Right ventricle myocardium inferior (tissue), 1 donor: ENCODE measurements around the gene CABP4. TPM values are rescaled to one million over a fixed set of nuclear protein-coding genes. Genes with fewer than 3 reads are reported as not detected.
A peak's percentile ranks its signal among the peaks of the same experiment; 100 is the strongest.

ENCODE experiments used
- ATAC-seq: fragments of 200-7000 bp; cut with Tn5 transposase; one replicate; pipeline ENCODE4 v1.9.1; 2020; ENCODE audit warnings: mild to moderate bottlenecking, moderate library complexity
- DNase-seq: peaks from one replicate; pipeline ENCODE4 v3.0.0; 2021; ENCODE audit errors: missing footprints
- intact Hi-C: fragments of 100-400 bp; cut with DNase I; formaldehyde crosslinking; loops from one replicate; pipeline ENCODE4 v1.11.0; 2022
- total RNA-seq: library from RNA; stranded (reverse); fragmentation: NEBNext Ultra II Directional; extraction: Animal tissue kit (Norgen Biotek cat#: 25700); gene quantifications from one replicate; pipeline ENCODE4 v1.2.1, GENCODE V29; 2021
- donor health status: DM: no; HTN: yes; CAD: no; lungs with severe emphysema.

CABP4 gene
- total RNA-seq, 1 donor from 2014 or later = 1.1 TPM

- DNase-seq = no peak
- ATAC-seq = no peak
- intact Hi-C loops = no loop called here
Measured at GRCh38 chr11:67433536-67434394, 21.4 kb upstream of the CABP4 start.

GRCh38 chr11:67434395-67434881, 20.7 kb upstream of the CABP4 start:
- ATAC-seq (no peak), DNase-seq (no peak)
- intact Hi-C loops = no loop called here

GRCh38 chr11:67435031-67435726, 20.0 kb upstream of the CABP4 start:
- no peak for DNase-seq
- intact Hi-C loops = no loop called here
- no peak for ATAC-seq

- DNase-seq (no peak), ATAC-seq (no peak)
- intact Hi-C loops = no loop called here
Measured at GRCh38 chr11:67435727-67436458, 19.3 kb upstream of the CABP4 start.

GRCh38 chr11:67436459-67437081, 18.6 kb upstream of the CABP4 start:
- DNase-seq = no peak

GRCh38 chr11:67437082-67437808, 17.9 kb upstream of the CABP4 start, which contains the start of gene PTPRCAP:
Gene PTPRCAP (minus strand): TSS chr11:67437682. CDS start chr11:67437619, 63 bp downstream.
- intact Hi-C loops = no loop called here
- DNase-seq = no peak
- ATAC-seq = no peak

More at GRCh38 chr11:67436459-67437081, 18.6 kb upstream of the CABP4 start:
- intact Hi-C loops = no loop called here
- no peak for ATAC-seq

GRCh38 chr11:67437809-67438157, 17.4 kb upstream of the CABP4 start:
- ATAC-seq (no peak), DNase-seq (no peak)
- intact Hi-C loops = no loop called here

GRCh38 chr11:67438158-67438902, 16.8 kb upstream of the CABP4 start:
- intact Hi-C loops = no loop called here
- DNase-seq (no peak), ATAC-seq (no peak)

- intact Hi-C loops = no loop called here
- ATAC-seq = no peak
- DNase-seq = no peak
Measured at GRCh38 chr11:67439321-67440228, 15.6 kb upstream of the CABP4 start.

- ATAC-seq = no peak
- intact Hi-C loops = no loop called here
- DNase-seq = no peak
Measured at GRCh38 chr11:67440229-67441097, 14.7 kb upstream of the CABP4 start.

- intact Hi-C loops = no loop called here
- peak; percentile 43 for DNase-seq
- no peak for ATAC-seq
Measured at GRCh38 chr11:67441098-67441563, 14.0 kb upstream of the CABP4 start.

- intact Hi-C loops = loop anchor here (2.0 kb wide), 1 partner anchor 27 kb away; the partner anchor contains the start of gene TMEM134
- ATAC-seq (no peak), DNase-seq (peak; percentile 52)
Measured at GRCh38 chr11:67441731-67442351, 13.3 kb upstream of the CABP4 start.

- intact Hi-C loops = loop anchor here (2.0 kb wide), 1 partner anchor 26 kb away; the partner anchor contains the start of gene TMEM134
- ATAC-seq (no peak), DNase-seq (no peak)
Measured at GRCh38 chr11:67442504-67443404, 12.4 kb upstream of the CABP4 start.

- intact Hi-C loops = no loop called here
- no peak for DNase-seq
Measured at GRCh38 chr11:67445515-67445914, 9.6 kb upstream of the CABP4 start.

More at GRCh38 chr11:67445515-67445914, 9.6 kb upstream of the CABP4 start:
- no peak for ATAC-seq
